GM23338 (cell line): Measurements from ENCODE around the gene VRK1. TPM values are rescaled to one million over a fixed set of nuclear protein-coding genes. Genes with fewer than 3 reads are reported as not detected.

Experiments used
- ATAC-seq: fragments of 200-7000 bp; cut with Tn5 transposase; 3 replicates; pipeline ENCODE4 v1.9.1; 2020
- DNase-seq: peaks from one replicate; pipeline ENCODE4 v3.0.0-alpha.2; 2015; ENCODE audit warnings: low spot score
- H2AFZ ChIP-seq: fragments of 200-600 bp; sonication (generic); 2 replicates; pipeline ENCODE4 v1.8.0; 2016; ENCODE audit warnings: antibody characterized with exemption, mild to moderate bottlenecking, moderate library complexity
- H3F3A ChIP-seq: fragments of 200-600 bp; sonication (generic); replicated peaks from 2 replicates; pipeline ENCODE4 v1.8.0; 2017; ENCODE audit warnings: antibody characterized with exemption, mixed run types, low read depth
- H3K27ac ChIP-seq: fragments of 200-600 bp; sonication (generic); 2 replicates; pipeline ENCODE4 v1.6.1; 2016; ENCODE audit warnings: low read depth
- H3K27me3 ChIP-seq: fragments of 200-600 bp; sonication (generic); 2 replicates; pipeline ENCODE4 v1.8.0; 2016; ENCODE audit warnings: mild to moderate bottlenecking, mixed run types, moderate library complexity; ENCODE audit not compliant: insufficient read depth
- H3K36me3 ChIP-seq: fragments of 200-600 bp; sonication (generic); 2 replicates; pipeline ENCODE4 v1.8.0; 2016; ENCODE audit warnings: mild to moderate bottlenecking; ENCODE audit not compliant: insufficient read depth
- H3K4me1 ChIP-seq: fragments of 200-600 bp; sonication (generic); 2 replicates; pipeline ENCODE4 v1.8.0; 2016; ENCODE audit warnings: mild to moderate bottlenecking, moderate library complexity; ENCODE audit not compliant: insufficient read depth
- H3K4me2 ChIP-seq: fragments of 200-600 bp; sonication (generic); 2 replicates; pipeline ENCODE4 v1.7.1; 2017; ENCODE audit warnings: mixed run types
- H3K4me3 ChIP-seq: fragments of 200-600 bp; sonication (generic); 2 replicates; pipeline ENCODE4 v1.6.1; 2016; ENCODE audit warnings: mixed run types
- H3K79me2 ChIP-seq: fragments of 200-600 bp; sonication (generic); replicated peaks from 2 replicates; pipeline ENCODE4 v1.8.0; 2017; ENCODE audit warnings: mild to moderate bottlenecking; ENCODE audit not compliant: insufficient read depth
- H3K9me2 ChIP-seq: fragments of 200-600 bp; sonication (generic); 2 replicates; pipeline ENCODE4 v1.8.0; 2017; ENCODE audit not compliant: insufficient read depth
- H4K20me1 ChIP-seq: fragments of 200-600 bp; sonication (generic); replicated peaks from 2 replicates; pipeline ENCODE4 v1.8.0; 2017; ENCODE audit warnings: mild to moderate bottlenecking; ENCODE audit not compliant: insufficient read depth
- H3K27ac Mint-ChIP-seq: 2 replicates; pipeline ENCODE4 v1.8.0; 2020; ENCODE audit warnings: inconsistent platforms, mild to moderate bottlenecking, moderate library complexity, mixed read lengths
- H3K27me3 Mint-ChIP-seq: 3 replicates; pipeline ENCODE4 v1.8.0; 2022; ENCODE audit warnings: low read depth, mild to moderate bottlenecking, moderate library complexity, mixed read lengths, inconsistent platforms; ENCODE audit not compliant: insufficient read depth, poor library complexity
- H3K36me3 Mint-ChIP-seq: 3 replicates; pipeline ENCODE4 v1.8.0; 2021; ENCODE audit warnings: low read depth, mild to moderate bottlenecking, inconsistent platforms, moderate library complexity, mixed read lengths
- H3K4me1 Mint-ChIP-seq: 3 replicates; pipeline ENCODE4 v1.8.0; 2020; ENCODE audit warnings: mild to moderate bottlenecking, inconsistent platforms, mixed read lengths
- H3K4me3 Mint-ChIP-seq: 3 replicates; pipeline ENCODE4 v1.8.0; 2021; ENCODE audit warnings: moderate library complexity, mild to moderate bottlenecking, inconsistent platforms, mixed read lengths
- H3K9me3 Mint-ChIP-seq: 3 replicates; pipeline ENCODE4 v1.8.0; 2020; ENCODE audit warnings: moderate library complexity, mild to moderate bottlenecking, inconsistent platforms, mixed read lengths
- EZH2 ChIP-seq: fragments of 200-600 bp; sonication (generic); IDR thresholded peaks from one replicate; pipeline ENCODE4 v1.8.0; 2017; ENCODE audit warnings: antibody characterized with exemption, mild to moderate bottlenecking, low read depth; ENCODE audit not compliant: unreplicated experiment
- EZH2phosphoT487 ChIP-seq: fragments of 200-600 bp; sonication (generic); IDR thresholded peaks from one replicate; pipeline ENCODE4 v1.8.1; 2018; ENCODE audit warnings: antibody characterized with exemption; ENCODE audit not compliant: unreplicated experiment
- JUNB ChIP-seq: IDR thresholded peaks from one replicate; pipeline ENCODE4 v1.6.1; 2016; ENCODE audit warnings: antibody characterized with exemption; ENCODE audit not compliant: unreplicated experiment
- REST ChIP-seq: IDR thresholded peaks from one replicate; pipeline ENCODE4 v1.6.1; 2018; ENCODE audit warnings: antibody characterized with exemption; ENCODE audit not compliant: unreplicated experiment
- STAT1 ChIP-seq: IDR thresholded peaks from one replicate; pipeline ENCODE4 v1.6.1; 2016; ENCODE audit warnings: antibody characterized with exemption; ENCODE audit not compliant: unreplicated experiment
- ZNF114 ChIP-seq: fragments of 250-450 bp; sonication (Bioruptor Pico); IDR thresholded peaks from 2 replicates; pipeline ENCODE4 v1.5.0; 2020; ENCODE audit warnings: mild to moderate bottlenecking, moderate library complexity
- ZNF331 ChIP-seq: fragments of 250-450 bp; sonication (Bioruptor Pico); IDR thresholded peaks from 2 replicates; pipeline ENCODE4 v1.5.0; 2020; ENCODE audit warnings: low read depth, mild to moderate bottlenecking, moderate library complexity
- ZNF462 ChIP-seq: fragments of 250-450 bp; sonication (Bioruptor Pico); IDR thresholded peaks from 2 replicates; pipeline ENCODE4 v1.5.0; 2020; ENCODE audit warnings: mild to moderate bottlenecking, moderate library complexity
- polyA plus RNA-seq: library from polyadenylated mRNA; unstranded; fragments of >200 nt; fragmentation: Nextera tagmentation; extraction: Ambion mirVana; gene quantifications from 2 replicates; pipeline ENCODE4 v1.2.1, GENCODE V29; 2016
- total RNA-seq: library from RNA; depleted of rRNA; stranded (reverse); fragments of >200 nt; shearing (Covaris generic); gene quantifications from 2 replicates; pipeline ENCODE4 v1.2.3, GENCODE V29; 2014
- TF ChIP-seq, protein P1 (sequence below), 2 experiments: fragments of 200-600 bp in 1 of 2; sonication (generic) in 1 of 2; conservative IDR thresholded peaks; 2 replicates each; pipeline versions ENCODE4 v1.5.1 to v1.6.1; 2016 to 2017; ENCODE audit warnings: antibody characterized with exemption in 2 of 2, low read depth in 2 of 2, mild to moderate bottlenecking in 2 of 2, moderate library complexity in 1 of 2

Gene VRK1
- total and polyA plus RNA-seq, 2 experiments from 2014 or later = 83.8 to 119 TPM

DNA sequence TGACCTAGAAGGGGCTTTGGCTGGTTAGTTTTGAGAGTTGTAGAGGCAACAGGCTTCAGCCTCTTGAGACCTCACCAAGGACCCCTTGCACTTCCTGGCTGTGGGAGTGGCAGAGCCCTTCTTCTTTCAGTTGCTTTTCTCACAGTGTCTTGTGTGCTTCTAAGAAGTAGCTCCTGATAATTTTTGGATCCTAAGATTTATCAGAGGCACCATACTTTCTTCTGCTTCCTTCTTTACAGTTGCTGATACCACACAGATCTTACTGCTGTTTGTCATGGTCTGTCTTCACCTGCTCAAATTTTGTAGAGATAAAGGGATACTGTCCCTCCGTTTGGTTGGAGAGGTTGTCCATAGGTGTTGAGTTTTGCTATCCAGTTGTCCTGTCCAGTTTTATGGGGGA lies 33.8 kb downstream of the VRK1 start:
- H3K4me2 ChIP-seq = no peak overlapping the region
- H4K20me1 ChIP-seq = peaks cover 25% of the 10 kb centered on the region
- H3K36me3 ChIP-seq = no peaks in the 10 kb centered on the region; the same call in 1 of the 2 replicates
- H2AFZ ChIP-seq = no peak overlapping the region
- H3K4me1 Mint-ChIP-seq = peaks cover 21% of the 10 kb centered on the region
- no peaks in the 10 kb centered on the region for H3F3A ChIP-seq
- H3K36me3 Mint-ChIP-seq = peaks cover 2% of the 10 kb centered on the region; the same call in 1 of the 3 replicates
- H3K4me1 ChIP-seq = no peaks in the 10 kb centered on the region; the same call in 1 of the 2 replicates
- H3K4me3 ChIP-seq = no peak overlapping the region
- DNase-seq = no peak
- peaks cover 93% of the 10 kb centered on the region for H3K79me2 ChIP-seq
- H3K27me3 Mint-ChIP-seq = no peaks in the 10 kb centered on the region
- no peak overlapping the region for H3K27ac ChIP-seq
- H3K9me3 Mint-ChIP-seq = no peaks in the 10 kb centered on the region
- H3K9me2 ChIP-seq = no peaks in the 10 kb centered on the region
- no peak overlapping the region; the same call in 1 of the 2 replicates for H3K27ac Mint-ChIP-seq
- H3K27me3 ChIP-seq = no peaks in the 10 kb centered on the region
- ATAC-seq = no peak
- H3K4me3 Mint-ChIP-seq = no peak overlapping the region
- TF ChIP-seq EZH2 = no peak
- no peak for TF ChIP-seq JUNB
- no peak for TF ChIP-seq ZNF114 (CRISPR knock-in tag)
- TF ChIP-seq ZNF331 = no peak
- no peak for TF ChIP-seq REST
- TF ChIP-seq, protein P1, sequence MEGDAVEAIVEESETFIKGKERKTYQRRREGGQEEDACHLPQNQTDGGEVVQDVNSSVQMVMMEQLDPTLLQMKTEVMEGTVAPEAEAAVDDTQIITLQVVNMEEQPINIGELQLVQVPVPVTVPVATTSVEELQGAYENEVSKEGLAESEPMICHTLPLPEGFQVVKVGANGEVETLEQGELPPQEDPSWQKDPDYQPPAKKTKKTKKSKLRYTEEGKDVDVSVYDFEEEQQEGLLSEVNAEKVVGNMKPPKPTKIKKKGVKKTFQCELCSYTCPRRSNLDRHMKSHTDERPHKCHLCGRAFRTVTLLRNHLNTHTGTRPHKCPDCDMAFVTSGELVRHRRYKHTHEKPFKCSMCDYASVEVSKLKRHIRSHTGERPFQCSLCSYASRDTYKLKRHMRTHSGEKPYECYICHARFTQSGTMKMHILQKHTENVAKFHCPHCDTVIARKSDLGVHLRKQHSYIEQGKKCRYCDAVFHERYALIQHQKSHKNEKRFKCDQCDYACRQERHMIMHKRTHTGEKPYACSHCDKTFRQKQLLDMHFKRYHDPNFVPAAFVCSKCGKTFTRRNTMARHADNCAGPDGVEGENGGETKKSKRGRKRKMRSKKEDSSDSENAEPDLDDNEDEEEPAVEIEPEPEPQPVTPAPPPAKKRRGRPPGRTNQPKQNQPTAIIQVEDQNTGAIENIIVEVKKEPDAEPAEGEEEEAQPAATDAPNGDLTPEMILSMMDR (conservative IDR thresholded peaks at IDR 0.05; ENCODE audit: low read depth in 2 of 2) = no peak
- TF ChIP-seq ZNF462 (CRISPR knock-in tag) = no peak
- TF ChIP-seq STAT1 = no peak
- TF ChIP-seq EZH2phosphoT487 = no peak
